IMR-90 (cell line): Measurements from ENCODE around the gene RUNX2. TPM values are rescaled to one million over a fixed set of nuclear protein-coding genes. Genes with fewer than 3 reads are reported as not detected.

ENCODE experiments used
- ATAC-seq: fragments of 200-7000 bp; cut with Tn5 transposase; 2 replicates; pipeline ENCODE4 v1.9.1; 2020; ENCODE audit warnings: low read depth, mild to moderate bottlenecking, moderate library complexity
- BruUV-seq: library from RNA; stranded (reverse); fragments of 400-500 nt; replicated peaks from 2 replicates; lab custom pipeline; 2021; lab: Mats Ljungman, UMichigan
- CTCF ChIA-PET: fragments of 300-600 bp; formaldehyde crosslinking; extraction: SDS; loops from one replicate; lab custom pipeline; 2021; ENCODE audit warnings: antibody characterized with exemption; lab: Yijun Ruan, JAX
- POLR2A ChIA-PET: fragments of 300-600 bp; sonication (Branson Sonifier 250); formaldehyde crosslinking; loops from one replicate; lab custom pipeline; 2022; ENCODE audit warnings: antibody characterized with exemption; ENCODE audit not compliant: unreplicated experiment; lab: Charles Lee
- DNase-seq: peaks from one replicate; pipeline ENCODE4 v3.0.0; 2013
- H2AFZ ChIP-seq: replicated peaks from 2 replicates; pipeline ENCODE3; 2013; ENCODE audit warnings: low read length, mild to moderate bottlenecking; ENCODE audit not compliant: poor library complexity
- H2AK5ac ChIP-seq: 2 replicates; pipeline ENCODE4 v1.6.1; 2013; ENCODE audit warnings: low read depth, low read length, inconsistent platforms
- H2AK9ac ChIP-seq: replicated peaks from 2 replicates; pipeline ENCODE3; 2013; ENCODE audit warnings: mild to moderate bottlenecking, low read depth, low read length, moderate library complexity; ENCODE audit not compliant: poor library complexity
- H2BK120ac ChIP-seq: 2 replicates; pipeline ENCODE4 v1.6.1; 2013; ENCODE audit warnings: low read depth, low read length, inconsistent platforms
- H2BK15ac ChIP-seq: 3 replicates; pipeline ENCODE4 v1.6.1; 2013; ENCODE audit warnings: low read depth, low read length, inconsistent platforms
- H2BK20ac ChIP-seq: 2 replicates; pipeline ENCODE4 v1.6.1; 2013; ENCODE audit warnings: low read depth, mild to moderate bottlenecking, inconsistent platforms, low read length, moderate library complexity
- H2BK5ac ChIP-seq: 2 replicates; pipeline ENCODE4 v1.6.1; 2013; ENCODE audit warnings: mild to moderate bottlenecking, low read depth, low read length, inconsistent platforms; ENCODE audit not compliant: poor library complexity, severe bottlenecking
- H3K14ac ChIP-seq: replicated peaks from 2 replicates; pipeline ENCODE4 v1.6.1; 2013; ENCODE audit warnings: low read depth, low read length, inconsistent platforms
- H3K18ac ChIP-seq: 2 replicates; pipeline ENCODE4 v1.6.1; 2013; ENCODE audit warnings: low read depth, low read length, control low read depth
- H3K23ac ChIP-seq: 2 replicates; pipeline ENCODE4 v1.6.1; 2013; ENCODE audit warnings: low read depth, low read length, inconsistent platforms
- H3K27ac ChIP-seq: 2 replicates; pipeline ENCODE4 v1.5.1; 2013; ENCODE audit warnings: mild to moderate bottlenecking, control low read depth, low read length; ENCODE audit not compliant: insufficient read depth
- H3K27me3 ChIP-seq: 2 replicates; pipeline ENCODE4 v1.6.1; 2013; ENCODE audit warnings: low read length; ENCODE audit not compliant: control insufficient read depth, insufficient read depth
- H3K36me3 ChIP-seq: 2 replicates; pipeline ENCODE4 v1.6.1; 2013; ENCODE audit warnings: low read length, mixed read lengths; ENCODE audit not compliant: control insufficient read depth, insufficient read depth
- H3K4ac ChIP-seq: 2 replicates; pipeline ENCODE4 v1.6.1; 2013; ENCODE audit warnings: low read depth, low read length, inconsistent platforms
- H3K4me1 ChIP-seq: 2 replicates; pipeline ENCODE4 v1.6.1; 2013; ENCODE audit warnings: low read length, mixed read lengths; ENCODE audit not compliant: control insufficient read depth, insufficient read depth
- H3K4me2 ChIP-seq: 2 replicates; pipeline ENCODE4 v1.6.1; 2013; ENCODE audit warnings: low read depth, mild to moderate bottlenecking, control low read depth, low read length, moderate library complexity
- H3K4me3 ChIP-seq: 2 replicates; pipeline ENCODE4 v1.5.1; 2013; ENCODE audit warnings: low read depth, mild to moderate bottlenecking, control low read depth, low read length, moderate library complexity; ENCODE audit not compliant: insufficient read depth
- H3K56ac ChIP-seq: 2 replicates; pipeline ENCODE4 v1.6.1; 2013; ENCODE audit warnings: low read length, inconsistent platforms; ENCODE audit not compliant: insufficient read depth; ENCODE audit errors: extremely low read depth
- H3K79me1 ChIP-seq, 2 experiments: 2 replicates each; pipeline ENCODE4 v1.6.1; 2013; ENCODE audit warnings: low read length in 2 of 2, inconsistent platforms in 1 of 2, low read depth in 1 of 2
- H3K9ac ChIP-seq: 2 replicates; pipeline ENCODE4 v1.6.1; 2013; ENCODE audit warnings: low read depth, low read length, control low read depth
- H3K9me1 ChIP-seq: 2 replicates; pipeline ENCODE4 v1.6.1; 2013; ENCODE audit warnings: low read length, inconsistent platforms; ENCODE audit not compliant: insufficient read depth
- H3K9me3 ChIP-seq: 2 replicates; pipeline ENCODE4 v1.6.1; 2013; ENCODE audit warnings: low read length; ENCODE audit not compliant: control insufficient read depth, insufficient read depth
- H4K20me1 ChIP-seq: 2 replicates; pipeline ENCODE4 v1.6.1; 2013; ENCODE audit warnings: low read length, inconsistent platforms; ENCODE audit not compliant: insufficient read depth
- H4K5ac ChIP-seq: 2 replicates; pipeline ENCODE4 v1.6.1; 2013; ENCODE audit warnings: mild to moderate bottlenecking, low read depth, low read length, control low read depth
- H4K8ac ChIP-seq, 2 experiments: 2 replicates each; pipeline ENCODE4 v1.6.1; 2013; ENCODE audit warnings: low read depth in 2 of 2, low read length in 2 of 2, control low read depth in 1 of 2, inconsistent platforms in 1 of 2
- H4K91ac ChIP-seq: 2 replicates; pipeline ENCODE4 v1.6.1; 2013; ENCODE audit warnings: low read depth, low read length, inconsistent platforms; ENCODE audit not compliant: insufficient read depth
- BHLHE40 ChIP-seq: fragments of 150-350 bp; IDR thresholded peaks from 2 replicates; pipeline ENCODE4 v1.6.1; 2016; ENCODE audit warnings: mild to moderate bottlenecking, low read depth, low read length
- FOS ChIP-seq: fragments of 150-350 bp; IDR thresholded peaks from 2 replicates; pipeline ENCODE4 v1.6.1; 2016; ENCODE audit warnings: low read depth, low read length
- MXI1 ChIP-seq: IDR thresholded peaks from 2 replicates; pipeline ENCODE4 v1.6.1; 2012; ENCODE audit warnings: low read depth, mild to moderate bottlenecking, low read length, moderate library complexity, borderline replicate concordance
- POLR2A ChIP-seq: IDR thresholded peaks from 2 replicates; pipeline ENCODE4 v1.6.1; 2012; ENCODE audit warnings: mild to moderate bottlenecking, low read depth, low read length
- WGBS, 2 experiments: methylation state at CpG; one replicate each; pipeline versions ENCODE4 v1.1.5 to v1.1.7; 2013; ENCODE audit warnings: missing lambda C conversion rate in 2 of 2; ENCODE audit not compliant: insufficient read length in 1 of 2; ENCODE audit errors: extremely low coverage in 2 of 2; 5-methylcytosine and 5-hydroxymethylcytosine counted together
- dilution Hi-C: fragments of 300-500 bp; cut with HindIII; formaldehyde crosslinking; loops from one replicate; pipeline ENCODE4 v1.14.3; 2018; ENCODE audit warnings: low sequenced_read_pairs; ENCODE audit not compliant: unreplicated experiment
- in situ Hi-C: fragments of 300-500 bp; cut with MboI; formaldehyde crosslinking; loops from 3 replicates; pipeline ENCODE4 v1.14.3; 2019; ENCODE audit warnings: low sequenced_read_pairs, inconsistent platforms, mixed read lengths
- intact Hi-C: fragments of 100-400 bp; cut with micrococcal nuclease; formaldehyde crosslinking; loops from 2 replicates; pipeline ENCODE4 v1.10.0; 2022
- polyA plus RNA-seq, 3 experiments: library from polyadenylated mRNA; depleted of rRNA; stranded (reverse); fragments of >200 nt; gene quantifications; 2 replicates each; pipeline ENCODE4 v1.2.3, GENCODE V29; 2012; ENCODE audit warnings: low replicate concordance in 1 of 3
- total RNA-seq: library from RNA; depleted of rRNA; stranded (reverse); fragments of >200 nt; gene quantifications from 2 replicates; pipeline ENCODE4 v1.2.3, GENCODE V29; 2012

The RUNX2 gene
- total and polyA plus RNA-seq, 2 of the 4 experiments (the other 2 are of a cell fraction) = 2.3 to 4.7 TPM

DNA sequence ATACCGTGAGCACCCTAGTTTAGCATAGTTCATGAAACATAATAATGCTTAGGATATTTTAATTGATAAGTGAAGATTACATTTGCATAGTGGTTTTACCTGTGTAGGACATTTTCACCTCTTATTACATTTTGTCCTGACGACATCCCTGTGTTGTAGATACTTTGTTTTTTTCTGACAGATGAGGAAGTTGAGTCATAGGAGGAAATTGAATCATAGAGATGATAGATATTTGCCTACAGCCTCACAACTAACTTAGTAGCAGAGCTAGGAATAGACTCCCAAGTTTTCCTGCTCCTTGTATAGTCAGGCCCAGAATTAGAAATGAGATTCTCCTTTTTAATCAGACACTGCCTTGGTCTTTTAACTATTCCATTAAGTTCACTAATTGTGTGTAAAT lies 150.1 kb downstream of the RUNX2 start:
- Histone ChIP-seq H3K9ac (no peak overlapping the region), H3K56ac (no peak overlapping the region), H3K79me1 (peaks cover 2 to 51% of the 10 kb centered on the region in 2 experiments; a peak in 2 of 4 replicates), H4K5ac (no peak overlapping the region), H3K4ac (0 out of 2 replicates have a peak overlapping the region, but pooled peaks have one; percentile 29), H3K36me3 (no peaks in the 10 kb centered on the region), H2BK15ac (no peak overlapping the region), H3K27ac (no peak overlapping the region), H3K4me1 (peaks cover 9% of the 10 kb centered on the region), H3K4me3 (no peak overlapping the region), H3K18ac (no peak overlapping the region), H3K4me2 (no peak overlapping the region), H3K9me1 (peaks cover 3% of the 10 kb centered on the region; the same call in 1 of the 2 replicates), H4K91ac (no peak overlapping the region), H2AFZ (no peak overlapping the region), H2BK5ac (peak overlapping the region; percentile 75), H2BK20ac (0 out of 2 replicates have a peak overlapping the region, but pooled peaks have one; percentile 50), H2AK5ac (no peak overlapping the region), H2BK120ac (peak overlapping the region; percentile 44; the same call in 1 of the 2 replicates), H4K8ac (no peak overlapping the region), H3K9me3 (no peaks in the 10 kb centered on the region), H3K27me3 (no peaks in the 10 kb centered on the region), H4K20me1 (no peaks in the 10 kb centered on the region), H3K23ac (peak overlapping the region; percentile 17; the same call in 1 of the 2 replicates), H3K14ac (no peak overlapping the region), H2AK9ac (no peak overlapping the region)
- DNase-seq (peak; percentile 79), ATAC-seq (no peak)
- intact Hi-C loops (no loop called here), in situ Hi-C loops (no loop called here), dilution Hi-C loops (no loop called here)
- peak; percentile 54 for TF ChIP-seq FOS
- TF ChIP-seq POLR2A = no peak
- no peak for TF ChIP-seq MXI1
- TF ChIP-seq BHLHE40 = no peak
- WGBS, 2 experiments = no CpG with 5 or more reads among the region's 2 CpGs
- POLR2A ChIA-PET = interaction anchor here (0.7 kb wide), 1 partner anchor 85 kb away, joined by 3 read pairs; no protein-coding TSS in a partner anchor
- no TSS peak for BruUV-seq
- CTCF ChIA-PET = no interaction called here
